SU-DHL-6 (cell line): ENCODE measurements around the gene PM20D1.
"Not testable (repeated sequence)": the region's sequence is repeated elsewhere in the genome, so short reads cannot be mapped to it uniquely, and the experiment has no call there.

Experiments
- H2AFZ ChIP-seq: fragments of 200-600 bp; sonication (generic); 2 replicates; pipeline ENCODE4 v1.6.1; 2014; ENCODE audit warnings: low read depth, mild to moderate bottlenecking, moderate library complexity, mixed read lengths, antibody characterized with exemption, low read length; ENCODE audit not compliant: severe bottlenecking
- H3F3A ChIP-seq: fragments of 200-600 bp; shearing (Covaris generic); 2 replicates; pipeline ENCODE4 v1.6.0; 2016; ENCODE audit warnings: antibody characterized with exemption, mild to moderate bottlenecking; ENCODE audit not compliant: insufficient read depth
- H3K27ac ChIP-seq: fragments of 200-600 bp; sonication (generic); 2 replicates; pipeline ENCODE4 v1.5.1; 2016; ENCODE audit warnings: low read depth, mild to moderate bottlenecking, low read length, moderate library complexity, mixed read lengths
- H3K27me3 ChIP-seq: fragments of 200-600 bp; sonication (generic), shearing (Covaris generic); 2 replicates; pipeline ENCODE4 v1.6.0; 2014; ENCODE audit warnings: mild to moderate bottlenecking, low read length
- H3K36me3 ChIP-seq: fragments of 200-600 bp; sonication (generic); 2 replicates; pipeline ENCODE4 v1.6.1; 2014; ENCODE audit warnings: mild to moderate bottlenecking, low read length, mixed read lengths
- H3K4me2 ChIP-seq: fragments of 300-600, 200-600 bp; shearing (Covaris generic), sonication (generic); 2 replicates; pipeline ENCODE4 v1.6.0; 2014; ENCODE audit warnings: low read length, low read depth, mild to moderate bottlenecking; ENCODE audit not compliant: poor library complexity, severe bottlenecking
- H3K4me3 ChIP-seq: fragments of 200-600 bp; sonication (generic); 2 replicates; pipeline ENCODE4 v1.5.1; 2014; ENCODE audit warnings: antibody characterized with exemption, low read length, mild to moderate bottlenecking, mixed read lengths; ENCODE audit not compliant: insufficient read depth, poor library complexity, severe bottlenecking
- H3K79me2 ChIP-seq: fragments of 200-600 bp; sonication (generic); 2 replicates; pipeline ENCODE4 v1.6.1; 2014; ENCODE audit warnings: mild to moderate bottlenecking, low read length, moderate library complexity; ENCODE audit not compliant: insufficient read depth
- H3K9ac ChIP-seq: fragments of 200-600 bp; sonication (generic); 2 replicates; pipeline ENCODE4 v1.7.0; 2014; ENCODE audit warnings: mild to moderate bottlenecking, low read length
- H3K9me2 ChIP-seq: fragments of 200-600 bp; sonication (generic); replicated peaks from 2 replicates; pipeline ENCODE4 v1.6.1; 2014; ENCODE audit warnings: low read length; ENCODE audit not compliant: insufficient read depth
- H3K9me3 ChIP-seq: fragments of 200-600 bp; sonication (generic); 2 replicates; pipeline ENCODE4 v1.6.1; 2014; ENCODE audit warnings: low read length, mixed read lengths; ENCODE audit not compliant: insufficient read depth
- H4K20me1 ChIP-seq: fragments of 200-600 bp; sonication (generic); 2 replicates; pipeline ENCODE4 v1.6.1; 2014; ENCODE audit warnings: low read depth, mild to moderate bottlenecking, antibody characterized with exemption, low read length, moderate library complexity, mixed read lengths
- EZH2phosphoT487 ChIP-seq: fragments of 200-600 bp; sonication (generic), shearing (Covaris generic); conservative IDR thresholded peaks from 2 replicates; pipeline ENCODE4 v1.6.1; 2018; ENCODE audit warnings: mild to moderate bottlenecking, antibody characterized with exemption, low read length, moderate library complexity, mixed read lengths
- TF ChIP-seq, protein P1 (sequence below): fragments of 200-600 bp; sonication (generic); IDR thresholded peaks from one replicate; pipeline ENCODE4 v1.5.1; 2017; ENCODE audit warnings: antibody characterized with exemption, mild to moderate bottlenecking, low read length, moderate library complexity; ENCODE audit not compliant: insufficient read depth, poor library complexity, severe bottlenecking

The PM20D1 gene

GRCh38 chr1:205878026-205878425 is 28.1 kb upstream of the PM20D1 start:
- Histone ChIP-seq H3K27ac (no peak overlapping the region), H4K20me1 (no peaks in the 10 kb centered on the region), H3K9me2 (no peaks in the 10 kb centered on the region), H2AFZ (no peak overlapping the region), H3K36me3 (no peaks in the 10 kb centered on the region), H3K4me2 (no peak overlapping the region), H3K79me2 (no peaks in the 10 kb centered on the region), H3F3A (no peaks in the 10 kb centered on the region), H3K9me3 (no peaks in the 10 kb centered on the region), H3K9ac (no peak overlapping the region), H3K27me3 (no peaks in the 10 kb centered on the region), H3K4me3 (no peak overlapping the region)
- TF ChIP-seq EZH2phosphoT487 = no peak
- TF ChIP-seq, protein P1, sequence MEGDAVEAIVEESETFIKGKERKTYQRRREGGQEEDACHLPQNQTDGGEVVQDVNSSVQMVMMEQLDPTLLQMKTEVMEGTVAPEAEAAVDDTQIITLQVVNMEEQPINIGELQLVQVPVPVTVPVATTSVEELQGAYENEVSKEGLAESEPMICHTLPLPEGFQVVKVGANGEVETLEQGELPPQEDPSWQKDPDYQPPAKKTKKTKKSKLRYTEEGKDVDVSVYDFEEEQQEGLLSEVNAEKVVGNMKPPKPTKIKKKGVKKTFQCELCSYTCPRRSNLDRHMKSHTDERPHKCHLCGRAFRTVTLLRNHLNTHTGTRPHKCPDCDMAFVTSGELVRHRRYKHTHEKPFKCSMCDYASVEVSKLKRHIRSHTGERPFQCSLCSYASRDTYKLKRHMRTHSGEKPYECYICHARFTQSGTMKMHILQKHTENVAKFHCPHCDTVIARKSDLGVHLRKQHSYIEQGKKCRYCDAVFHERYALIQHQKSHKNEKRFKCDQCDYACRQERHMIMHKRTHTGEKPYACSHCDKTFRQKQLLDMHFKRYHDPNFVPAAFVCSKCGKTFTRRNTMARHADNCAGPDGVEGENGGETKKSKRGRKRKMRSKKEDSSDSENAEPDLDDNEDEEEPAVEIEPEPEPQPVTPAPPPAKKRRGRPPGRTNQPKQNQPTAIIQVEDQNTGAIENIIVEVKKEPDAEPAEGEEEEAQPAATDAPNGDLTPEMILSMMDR = no peak

GRCh38 chr1:205873148-205873547 is 23.2 kb upstream of the PM20D1 start:
- not testable (repeated sequence) for H3K4me2 ChIP-seq, H3K36me3 ChIP-seq, H3F3A ChIP-seq, H3K9me2 ChIP-seq, H2AFZ ChIP-seq, H3K27ac ChIP-seq, H3K79me2 ChIP-seq, H3K9ac ChIP-seq, H3K4me3 ChIP-seq, H3K9me3 ChIP-seq, H4K20me1 ChIP-seq, H3K27me3 ChIP-seq

GRCh38 chr1:205870236-205870635 is 20.3 kb upstream of the PM20D1 start:
- Histone ChIP-seq H3K9me2 (no peaks in the 10 kb centered on the region), H2AFZ (no peak overlapping the region), H3K27me3 (no peaks in the 10 kb centered on the region), H4K20me1 (no peaks in the 10 kb centered on the region), H3K4me2 (no peak overlapping the region), H3F3A (no peaks in the 10 kb centered on the region), H3K9me3 (no peaks in the 10 kb centered on the region), H3K27ac (no peak overlapping the region), H3K79me2 (no peaks in the 10 kb centered on the region), H3K36me3 (no peaks in the 10 kb centered on the region), H3K9ac (no peak overlapping the region), H3K4me3 (no peak overlapping the region)
- no peak for TF ChIP-seq EZH2phosphoT487
- TF ChIP-seq, protein P1 = no peak

DNA sequence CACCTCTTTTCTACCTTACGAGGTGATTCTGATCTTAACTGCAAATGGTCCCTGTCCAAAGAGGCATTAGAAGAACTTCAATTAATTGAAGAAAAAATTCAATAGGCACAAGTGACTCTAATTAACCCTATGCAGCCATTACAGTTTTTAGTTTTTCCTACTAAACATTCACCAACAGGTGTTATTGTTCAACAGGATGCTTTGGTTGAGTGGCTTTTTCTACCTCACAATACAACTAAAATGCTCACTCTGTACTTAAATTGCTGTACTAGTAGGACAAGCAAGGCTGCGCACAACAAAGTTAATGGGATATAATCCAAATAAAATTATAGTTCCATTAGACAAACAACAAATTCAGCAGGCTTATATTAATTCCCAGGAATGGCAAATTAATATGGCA is 11.6 kb upstream of the PM20D1 start:
- Histone ChIP-seq H4K20me1 (no peaks in the 10 kb centered on the region), H3K9me2 (no peaks in the 10 kb centered on the region), H3F3A (no peaks in the 10 kb centered on the region), H3K27ac (no peak overlapping the region), H3K9me3 (peaks cover 15% of the 10 kb centered on the region; the same call in 1 of the 2 replicates), H2AFZ (no peak overlapping the region), H3K4me3 (no peak overlapping the region), H3K9ac (no peak overlapping the region), H3K36me3 (0 out of 2 replicates have a peak, but pooled peaks cover 5% of the 10 kb centered on the region), H3K27me3 (no peaks in the 10 kb centered on the region), H3K79me2 (no peaks in the 10 kb centered on the region), H3K4me2 (no peak overlapping the region)
- TF ChIP-seq, protein P1 = no peak
- TF ChIP-seq EZH2phosphoT487 = no peak
